ACHN (cell line): ENCODE measurements around the gene AUTS2.

Experiments
- DNase-seq: peaks from one replicate; pipeline ENCODE4 v3.0.0-alpha.2; 2015
- in situ Hi-C: cut with HindIII; loops from 2 replicates; pipeline ENCODE4 v1.10.0; 2017; ENCODE audit warnings: low sequenced_read_pairs, low pct_ligation_motif_present, low pct_unique_long_range_greater_than_20kb

The AUTS2 gene

DNA sequence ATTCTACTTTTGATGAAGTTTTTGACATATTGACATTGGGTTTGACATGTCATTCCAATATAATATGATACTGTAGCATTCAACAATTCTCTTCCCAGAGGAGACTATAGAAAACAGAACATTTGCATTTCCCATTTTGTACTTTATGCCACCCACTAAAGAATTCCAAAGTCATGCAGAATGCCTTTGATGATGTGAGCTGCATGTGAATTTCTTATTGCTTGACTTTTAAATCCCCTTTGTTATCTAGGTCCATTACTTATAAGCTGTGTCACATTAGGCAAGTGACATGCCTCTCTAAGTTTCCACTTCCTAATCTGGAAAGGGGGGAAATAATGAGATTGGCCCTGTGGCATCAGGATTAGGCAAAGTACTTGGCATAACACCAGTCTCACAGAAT, 436.7 kb downstream of the AUTS2 start:
- DNase-seq, result no peak
- in situ Hi-C loops, result no loop called here

DNA sequence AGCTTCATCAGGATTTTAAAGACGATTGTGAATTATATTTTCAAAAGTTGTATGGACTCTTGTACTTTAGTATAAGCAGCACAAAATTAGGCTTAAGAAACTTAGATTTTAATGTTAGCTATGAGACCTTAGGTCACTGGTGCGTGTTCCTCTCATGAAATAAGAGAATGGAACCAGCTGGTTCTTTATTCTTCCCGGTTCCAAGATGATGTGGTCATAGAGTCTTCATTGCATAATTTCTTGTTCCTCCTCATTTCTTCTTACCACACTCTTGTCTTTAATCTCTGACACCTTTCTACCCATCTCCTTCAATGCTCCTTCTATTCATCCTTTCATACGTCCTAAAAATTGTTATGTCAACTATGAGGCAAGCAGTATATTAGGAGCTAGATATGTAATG, 437.2 kb downstream of the AUTS2 start:
- DNase-seq, result no peak
- in situ Hi-C loops, result no loop called here

DNA sequence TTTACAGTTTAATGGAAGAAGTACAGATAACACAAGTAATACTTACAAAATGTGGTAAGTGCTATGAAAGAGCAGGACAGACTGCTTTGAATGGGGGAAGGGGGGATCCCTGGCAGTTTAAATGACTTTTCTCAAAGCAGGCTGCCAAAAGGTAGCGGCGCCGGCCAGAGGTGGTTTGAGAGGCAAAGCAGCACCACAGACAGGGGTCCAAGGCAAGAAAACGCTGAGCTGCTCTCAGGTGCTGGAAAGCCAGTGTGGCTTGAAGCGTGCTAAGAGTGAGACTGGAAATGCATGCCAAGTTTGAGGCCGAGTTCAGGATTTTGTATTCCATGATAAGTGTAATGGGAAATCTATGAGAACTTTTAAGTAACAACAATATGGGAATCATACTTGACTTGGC, 437.7 kb downstream of the AUTS2 start:
- DNase-seq, result no peak
- in situ Hi-C loops, result no loop called here

DNA sequence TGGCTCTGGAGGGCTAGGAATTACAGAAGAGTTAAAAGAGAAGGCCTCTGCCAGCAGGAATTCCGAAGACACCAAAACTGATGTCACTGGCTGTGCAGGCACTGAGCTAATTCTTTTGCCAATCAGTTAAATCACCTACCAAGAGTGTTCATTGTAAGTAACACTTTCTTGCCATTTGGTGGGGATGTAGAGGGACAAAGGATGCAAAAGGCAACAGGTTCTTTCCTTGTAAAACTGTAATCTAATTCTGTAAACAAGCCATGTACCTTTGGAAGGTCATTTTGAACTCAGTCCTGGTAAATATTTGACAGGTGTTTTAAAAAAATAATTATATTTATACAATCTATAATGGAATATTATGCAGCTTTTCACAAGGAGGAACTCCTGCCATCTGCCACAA, 438.4 kb downstream of the AUTS2 start:
- in situ Hi-C loops, result no loop called here
- DNase-seq, result no peak

DNA sequence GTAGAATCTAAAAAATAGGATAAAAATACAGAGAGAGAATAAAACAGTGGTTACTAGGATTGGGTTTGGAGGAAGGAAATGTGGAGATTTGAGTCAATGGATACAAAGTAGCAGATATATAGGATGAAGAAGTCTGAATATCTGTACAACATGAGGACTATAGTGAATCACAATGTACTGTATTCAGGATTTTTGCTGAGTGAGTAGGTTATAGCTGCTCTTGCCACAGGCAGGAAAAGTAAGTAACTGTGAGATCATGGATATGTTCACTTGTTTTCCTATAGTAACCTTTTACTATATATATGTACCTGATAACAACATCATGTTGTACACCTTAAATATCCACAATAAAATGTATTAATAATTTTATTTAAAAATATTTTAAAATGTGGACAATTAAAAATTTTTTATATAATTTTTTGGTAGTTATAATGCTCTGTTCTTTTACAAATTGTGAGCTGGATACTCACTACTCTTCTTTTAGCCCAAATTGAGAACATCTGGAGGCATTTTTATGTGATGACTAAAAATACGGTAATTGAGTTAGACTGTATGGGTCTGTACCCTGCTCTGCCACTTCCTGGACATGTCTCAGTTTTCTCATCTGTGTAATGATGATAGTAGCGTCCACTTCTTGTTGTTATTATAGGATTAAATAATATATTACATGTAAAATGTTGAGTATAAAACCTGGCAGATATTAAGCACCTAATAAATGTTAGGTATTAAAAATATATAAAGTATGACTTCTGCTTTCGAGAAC, 439.1 kb downstream of the AUTS2 start:
- in situ Hi-C loops, result no loop called here
- no peak for DNase-seq

DNA sequence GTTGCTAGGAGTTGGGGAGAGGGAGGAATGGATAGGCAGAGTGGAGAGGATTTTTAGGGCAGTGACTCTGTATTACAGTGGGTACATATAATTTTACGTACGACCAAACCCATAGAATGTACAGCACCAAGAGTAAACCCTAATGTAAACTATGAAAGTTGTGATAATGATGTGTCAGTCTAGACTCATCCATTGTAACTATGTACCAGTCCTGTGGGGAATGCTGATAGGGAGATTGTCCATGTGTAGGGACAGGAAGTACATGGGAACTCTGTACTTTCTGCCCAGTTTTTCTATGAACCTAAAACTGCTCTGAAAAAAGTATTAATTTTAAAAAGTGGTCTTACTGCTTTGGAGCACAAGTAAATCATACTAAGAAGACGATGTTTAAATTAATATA, 441.8 kb downstream of the AUTS2 start:
- DNase-seq, result no peak
- in situ Hi-C loops, result no loop called here

DNA sequence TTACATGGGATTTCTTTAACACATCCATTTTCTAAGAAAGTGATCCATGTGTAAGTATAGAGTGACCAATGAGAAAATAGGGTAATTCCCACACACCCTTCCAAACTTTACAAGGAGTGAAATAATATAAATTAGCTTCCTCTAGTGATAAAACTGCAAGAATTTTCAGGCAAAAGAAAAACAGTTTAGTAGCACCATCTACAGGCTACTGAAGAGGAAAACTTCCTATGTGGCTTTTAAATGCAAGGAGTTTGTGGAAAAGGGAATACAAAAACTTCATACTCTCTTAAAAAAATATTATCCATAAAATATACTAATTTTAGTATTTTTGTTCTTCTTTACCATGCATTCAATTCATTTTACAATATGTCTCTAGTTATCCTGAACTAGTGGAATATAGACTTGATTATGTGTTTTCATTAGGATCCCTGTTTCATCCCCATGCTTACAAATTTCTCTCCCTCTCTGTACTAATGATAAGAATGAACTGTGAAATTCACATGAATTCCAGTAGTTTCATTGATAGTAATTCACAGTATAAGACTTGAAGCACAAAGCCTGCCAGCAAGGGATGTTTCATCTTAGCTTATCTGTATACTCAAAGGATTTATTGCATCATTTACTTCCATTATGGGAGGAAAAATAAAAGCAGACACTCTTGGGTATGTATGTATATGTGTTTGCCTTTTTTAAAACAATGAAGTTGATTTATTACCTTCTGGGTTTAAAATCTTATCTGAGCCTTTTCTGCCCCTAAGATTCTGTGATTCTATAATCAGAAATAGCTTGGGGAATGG, 442.9 kb downstream of the AUTS2 start:
- DNase-seq, result peak; percentile 29
- in situ Hi-C loops, result no loop called here

DNA sequence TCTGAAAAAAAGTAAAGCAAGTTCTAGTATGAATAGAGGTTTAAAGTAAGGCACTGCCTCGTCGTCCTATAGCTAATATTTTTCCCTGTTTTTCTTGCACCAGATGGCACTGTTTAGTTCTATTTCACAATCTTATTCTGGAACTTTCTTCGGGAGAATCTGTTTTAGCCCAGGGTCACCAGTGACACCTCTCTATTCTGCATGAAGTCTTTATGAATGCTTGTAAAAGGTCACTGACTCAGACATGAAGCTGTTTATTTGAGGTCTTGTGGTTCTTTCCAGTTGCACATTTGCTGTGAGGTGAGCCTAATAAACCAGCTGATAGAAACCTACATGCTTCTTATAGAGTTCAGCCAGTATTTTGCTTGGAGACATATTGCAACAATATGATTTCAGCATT, 444.3 kb downstream of the AUTS2 start:
- in situ Hi-C loops, result no loop called here
- DNase-seq, result peak; percentile 4

DNA sequence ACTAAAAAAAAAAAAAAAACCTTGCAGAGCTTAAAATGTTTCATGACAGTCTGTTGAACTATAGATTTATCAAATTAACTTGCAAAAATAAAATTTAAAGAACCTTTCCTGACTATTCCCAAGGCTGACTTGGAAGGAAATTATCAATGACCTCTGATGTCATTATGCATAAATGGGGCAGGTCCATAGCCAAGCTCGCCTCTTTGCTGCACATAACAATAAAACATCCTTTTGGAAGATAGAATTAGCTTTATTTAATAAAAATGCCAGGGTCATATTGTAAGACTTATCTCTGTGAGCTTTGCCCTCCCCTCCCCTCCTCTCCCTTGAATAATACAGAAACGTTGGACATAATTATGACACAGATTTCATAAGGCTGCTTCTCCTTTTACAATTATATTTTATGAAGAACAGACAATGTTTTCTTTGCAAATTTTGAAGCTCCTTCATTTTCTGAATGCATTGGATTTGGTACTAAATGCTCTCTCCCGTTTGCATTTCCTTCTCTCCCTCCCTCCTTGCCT, 444.8 kb downstream of the AUTS2 start:
- in situ Hi-C loops, result no loop called here
- no peak for DNase-seq

DNA sequence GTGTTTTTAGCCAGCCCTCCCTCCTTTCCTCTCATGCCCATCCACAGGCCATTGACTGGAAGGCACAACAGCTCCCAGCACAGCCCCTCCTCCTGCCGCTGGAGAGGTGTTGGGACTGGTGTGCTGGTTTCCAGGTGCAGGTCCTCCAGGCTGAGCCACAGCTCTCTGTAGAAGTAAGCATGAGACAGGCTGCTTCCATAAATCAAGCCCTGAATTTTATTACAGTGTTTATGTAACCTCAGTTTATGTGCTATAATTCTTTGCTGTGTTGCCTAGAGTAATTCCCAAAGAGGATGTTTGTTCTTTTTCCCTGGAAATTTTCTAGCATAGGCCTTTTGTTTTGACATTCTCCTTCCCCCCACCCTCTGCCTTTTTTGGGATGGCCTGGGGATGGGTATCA, 445.8 kb downstream of the AUTS2 start:
- DNase-seq, result no peak
- in situ Hi-C loops, result no loop called here

DNA sequence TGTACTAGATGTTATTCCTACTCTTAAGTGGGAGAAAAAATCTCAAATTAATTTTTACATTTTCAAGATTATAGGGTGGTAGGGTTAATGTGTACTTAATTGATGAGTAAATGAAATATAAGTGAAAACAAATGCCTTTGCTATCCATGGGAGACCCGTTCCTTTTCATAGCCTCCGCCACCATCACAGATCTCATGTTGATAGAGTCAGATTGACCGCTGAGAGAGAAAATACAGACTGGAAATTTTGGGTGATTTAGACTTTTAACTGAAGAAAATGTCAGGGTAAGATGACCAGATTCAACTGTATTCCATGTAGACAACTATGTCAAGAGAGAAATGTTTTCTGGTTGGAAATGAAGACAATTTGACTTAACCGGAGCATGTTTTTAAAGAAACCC, 446.2 kb downstream of the AUTS2 start:
- no peak for DNase-seq
- in situ Hi-C loops, result no loop called here

DNA sequence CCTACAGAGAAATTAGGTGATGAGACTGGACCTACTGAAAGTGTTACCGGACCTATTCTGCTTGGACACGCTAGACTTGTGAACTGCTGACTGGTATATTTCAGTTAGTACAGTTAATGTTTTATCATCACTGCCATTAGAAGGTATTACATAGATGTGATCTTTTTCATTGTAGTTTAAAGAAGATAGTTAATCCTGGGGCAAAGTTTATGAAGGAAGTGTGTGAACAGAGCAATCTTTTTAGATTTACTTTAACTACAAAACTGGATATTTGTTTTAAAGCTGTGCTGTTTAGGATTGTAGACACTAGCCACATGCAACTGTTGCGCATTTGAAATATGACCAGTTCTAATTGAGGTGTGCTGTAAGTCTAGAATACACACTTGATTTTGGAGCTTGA, 446.7 kb downstream of the AUTS2 start:
- in situ Hi-C loops, result no loop called here
- no peak for DNase-seq

DNA sequence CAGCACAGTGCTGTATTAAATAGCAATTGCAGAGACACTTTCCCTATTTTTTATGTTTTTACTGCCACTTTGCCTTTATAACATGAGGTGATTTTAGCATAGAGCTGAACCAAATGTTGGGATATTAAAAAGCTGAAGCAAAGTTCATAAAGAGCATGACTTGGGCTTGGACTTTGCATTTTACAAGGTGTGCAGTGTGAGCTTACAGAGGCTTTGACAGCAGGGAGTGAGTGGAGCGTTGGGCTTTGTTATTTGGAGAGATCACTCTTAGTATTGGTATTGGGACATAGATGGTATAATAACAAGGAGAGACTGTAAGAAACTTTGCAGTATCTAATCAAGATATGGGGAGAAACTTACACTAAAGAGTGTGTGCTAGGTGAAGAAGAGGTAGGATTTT, 449.1 kb downstream of the AUTS2 start:
- in situ Hi-C loops, result no loop called here

DNA sequence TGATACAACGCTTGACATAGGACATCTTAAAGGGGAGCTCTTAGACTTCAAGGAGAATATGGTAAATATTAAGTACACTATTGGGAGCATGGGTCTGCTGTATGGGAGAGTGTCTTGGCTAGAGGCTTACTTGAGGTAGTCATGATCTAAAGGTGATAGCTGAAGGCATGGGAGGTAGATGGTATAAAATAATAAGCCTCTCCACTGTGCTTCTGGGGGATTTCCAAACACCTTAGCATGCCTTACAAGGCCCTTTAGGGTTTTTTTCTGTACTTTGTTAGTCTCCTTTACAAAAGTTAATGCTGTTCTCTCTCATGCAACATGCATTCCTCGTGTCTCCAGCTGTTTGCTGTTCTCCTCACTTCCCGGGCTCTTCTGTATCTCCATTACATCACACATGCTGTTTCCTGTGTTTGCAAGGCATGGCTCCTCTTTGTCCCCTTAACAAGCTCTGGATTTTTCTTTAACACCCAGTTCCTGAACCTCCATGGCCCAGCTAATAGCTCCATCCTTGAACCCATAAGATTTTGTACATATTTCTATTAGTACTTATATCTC, 449.7 kb downstream of the AUTS2 start:
- DNase-seq, result no peak
- in situ Hi-C loops, result no loop called here

More for the DNA sequence above, 449.1 kb downstream of the AUTS2 start:
- DNase-seq, result no peak

DNA sequence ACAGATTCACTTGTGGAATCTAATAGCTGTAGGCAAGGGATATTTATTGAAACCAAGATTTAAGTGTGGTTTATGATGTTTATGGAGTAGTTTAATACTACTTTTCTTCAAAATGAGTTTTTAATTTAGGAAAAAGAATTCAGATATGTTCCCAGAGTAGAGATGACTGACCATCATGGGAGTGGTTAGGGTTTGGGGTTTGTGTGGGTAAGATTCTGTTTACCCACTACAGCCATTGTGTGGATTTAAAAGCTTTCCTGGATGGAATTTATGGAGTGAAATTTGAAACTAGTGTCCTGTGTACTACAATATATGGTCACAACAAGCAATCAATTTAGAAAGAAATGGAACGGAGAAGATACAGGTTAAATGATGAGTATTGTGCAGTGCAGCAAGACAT, 453.5 kb downstream of the AUTS2 start:
- in situ Hi-C loops, result no loop called here
- no peak for DNase-seq

DNA sequence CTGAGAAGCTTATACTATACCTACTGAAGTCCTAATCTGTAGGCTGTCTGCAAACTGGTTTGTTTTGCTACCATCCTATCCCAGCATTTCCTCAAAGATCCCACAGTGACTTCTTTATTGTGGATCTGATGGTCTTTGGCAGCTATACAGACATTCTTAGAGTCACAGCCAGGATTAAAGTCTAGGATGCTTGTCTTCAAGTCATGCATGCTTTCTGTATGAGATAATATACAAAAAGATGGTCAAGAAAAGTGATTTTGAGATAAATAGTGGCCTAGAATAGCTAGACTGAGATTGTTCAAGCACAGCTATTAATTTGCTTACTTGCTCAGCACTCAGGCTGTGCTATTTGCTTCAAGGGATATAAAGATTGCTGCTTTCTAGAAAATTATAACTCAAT, 454.4 kb downstream of the AUTS2 start:
- in situ Hi-C loops, result no loop called here
- no peak for DNase-seq

DNA sequence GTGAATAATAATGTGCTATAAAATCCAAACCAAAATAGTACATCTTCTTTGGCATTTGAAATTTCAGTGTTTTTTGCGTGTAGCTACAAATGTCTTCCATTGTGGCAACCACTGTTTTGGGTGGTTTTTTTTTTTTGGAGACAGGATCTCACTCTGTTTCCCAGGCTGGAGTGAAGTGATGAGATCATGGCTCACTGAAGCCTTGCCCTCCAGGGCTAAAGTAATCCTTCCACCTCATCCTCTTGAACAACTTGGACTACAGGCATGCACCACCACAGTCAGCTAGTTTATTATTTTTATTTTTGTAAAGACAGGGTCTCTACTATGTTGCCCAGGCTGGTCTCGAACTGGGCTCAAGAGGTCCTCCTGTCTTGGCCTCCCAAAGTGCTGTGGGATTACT, 455.1 kb downstream of the AUTS2 start:
- in situ Hi-C loops, result no loop called here
- DNase-seq, result no peak

DNA sequence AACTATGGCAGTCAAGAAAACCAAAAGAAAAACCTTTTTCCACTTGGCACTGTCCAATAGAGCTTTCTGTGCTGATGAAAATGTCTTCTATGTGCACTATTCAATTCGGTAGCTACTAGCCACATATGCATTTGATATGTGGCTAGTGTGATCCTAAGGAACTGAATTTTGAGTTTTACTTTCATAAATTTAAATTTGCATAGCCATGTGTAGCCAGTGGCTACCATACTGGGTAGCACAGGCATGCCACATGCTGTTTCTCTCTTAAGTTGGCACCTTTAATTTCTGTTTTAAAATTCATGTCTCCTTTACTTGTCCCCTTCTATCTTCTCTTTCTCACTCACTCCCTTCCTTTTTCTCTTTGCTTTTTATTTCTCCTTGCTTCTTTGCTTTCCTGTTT, 455.7 kb downstream of the AUTS2 start:
- DNase-seq, result no peak
- in situ Hi-C loops, result no loop called here

DNA sequence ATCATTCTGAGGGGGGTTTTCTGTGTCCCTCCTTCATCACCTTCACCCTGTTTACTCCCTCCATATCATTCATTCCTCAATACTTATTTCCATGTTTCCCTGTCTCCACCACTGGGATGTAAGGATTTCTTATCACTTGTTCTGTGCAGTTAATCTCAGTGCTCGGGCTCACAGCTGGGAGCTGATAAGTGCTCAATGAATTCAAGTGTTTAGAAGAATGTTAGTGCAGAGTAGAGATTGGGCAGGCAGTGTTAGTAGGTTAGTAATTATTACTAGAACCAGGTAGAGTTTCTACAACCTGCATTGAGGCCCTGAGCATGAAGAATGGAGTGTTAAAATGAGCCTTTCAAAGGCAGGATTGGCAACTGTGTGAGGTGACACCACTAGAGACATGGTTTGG, 458.1 kb downstream of the AUTS2 start:
- no peak for DNase-seq
- in situ Hi-C loops, result no loop called here
